Measurements from ENCODE around the gene LCN15. TPM values are rescaled to one million over a fixed set of nuclear protein-coding genes. Genes with fewer than 3 reads are reported as not detected.

LCN15 gene
- total RNA-seq, 1 donor from 2014 or later = not detected

Small RNAs within 50 kb of the gene (small RNA-seq; reads per million reads assigned to genes)
- gene AL355987.2 (ENCODE audit: low replicate concordance) (not detected), gene ATP6V1G1P3 (ENCODE audit: low replicate concordance) (not detected), gene MIR6722 (ENCODE audit: low replicate concordance) (not detected)

Other genes starting within 250 kb of the LCN15 start
- gene NOTCH1, start 218.5 kb downstream of the LCN15 start, total RNA-seq = 47.7 TPM
- gene EGFL7, start 101.6 kb downstream of the LCN15 start, total RNA-seq = 29.0 TPM
- gene AGPAT2, start 77.1 kb downstream of the LCN15 start, total RNA-seq = 45.4 TPM
- 7.0 TPM for gene DIPK1B, start 51.9 kb downstream of the LCN15 start, total RNA-seq
- gene LCN10, start 21.6 kb downstream of the LCN15 start, total RNA-seq = not detected
- not detected for gene LCN6, start 16.0 kb downstream of the LCN15 start, total RNA-seq
- 0.20 TPM for gene LCN8, start 6.3 kb downstream of the LCN15 start, total RNA-seq
- 31.9 TPM for gene TMEM141, start 26.8 kb upstream of the LCN15 start, total RNA-seq
- 0.59 TPM for gene CCDC183, start 31.8 kb upstream of the LCN15 start, total RNA-seq
- gene RABL6, start 43.4 kb upstream of the LCN15 start, total RNA-seq = 28.0 TPM
- 0.79 TPM for gene AJM1, start 78.0 kb upstream of the LCN15 start, total RNA-seq
- 70.4 TPM for gene PHPT1, start 84.9 kb upstream of the LCN15 start, total RNA-seq
- gene MAMDC4, start 87.8 kb upstream of the LCN15 start, total RNA-seq = 2.5 TPM
- gene EDF1, start 101.8 kb upstream of the LCN15 start, total RNA-seq = 165 TPM
- 7.8 TPM for gene TRAF2, start 122.0 kb upstream of the LCN15 start, total RNA-seq
- 38.8 TPM for gene FBXW5, start 180.2 kb upstream of the LCN15 start, total RNA-seq
- not detected for gene C8G, start 180.7 kb upstream of the LCN15 start, total RNA-seq
- gene LCN12, start 187.8 kb upstream of the LCN15 start, total RNA-seq = not detected
- gene PTGDS, start 213.0 kb upstream of the LCN15 start, total RNA-seq = 15.3 TPM
- 0.20 TPM for gene LCNL1, start 218.5 kb upstream of the LCN15 start, total RNA-seq
- 13.0 TPM for gene PAXX, start 227.9 kb upstream of the LCN15 start, total RNA-seq
- gene CLIC3, start 232.1 kb upstream of the LCN15 start, total RNA-seq = 12.7 TPM

Data from skin of body (tissue), 2 donors.